Activated CD4-positive, alpha-beta T cell treated with anti-CD3 and anti-CD28 coated beads, Interleukin-2, amount 50 U/mL, for 48 hours (primary cell): ENCODE results near the gene ECE2.
"Not testable (repeated sequence)": the region's sequence is repeated elsewhere in the genome, so short reads cannot be mapped to it uniquely, and the experiment has no call there.

Source experiments
- DNase-seq, 2 experiments: peaks; one replicate each; pipeline ENCODE4 v3.0.0-alpha.2; 2020

ECE2 gene

DNA sequence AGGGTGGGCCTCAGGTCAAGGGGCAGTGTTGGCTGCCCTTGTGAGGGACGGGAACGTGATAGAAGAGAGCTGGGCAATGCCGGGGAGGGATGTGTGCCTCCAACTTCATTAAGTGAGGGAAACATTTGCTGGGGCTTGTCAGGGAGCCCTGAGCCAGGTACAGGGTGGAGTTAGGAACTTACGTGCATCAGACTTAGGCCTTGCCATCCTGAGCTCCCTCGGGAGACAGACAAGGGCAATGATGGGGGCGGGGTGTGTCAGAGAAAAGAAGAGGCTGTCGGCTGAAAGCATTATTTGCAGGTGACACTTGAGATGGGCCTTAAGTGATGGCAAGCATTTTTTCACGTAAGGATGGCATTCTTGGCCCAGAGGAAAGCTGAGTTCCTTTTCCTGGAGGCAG is 63.2 kb downstream of the ECE2 start:
- DNase-seq = no peak

DNA sequence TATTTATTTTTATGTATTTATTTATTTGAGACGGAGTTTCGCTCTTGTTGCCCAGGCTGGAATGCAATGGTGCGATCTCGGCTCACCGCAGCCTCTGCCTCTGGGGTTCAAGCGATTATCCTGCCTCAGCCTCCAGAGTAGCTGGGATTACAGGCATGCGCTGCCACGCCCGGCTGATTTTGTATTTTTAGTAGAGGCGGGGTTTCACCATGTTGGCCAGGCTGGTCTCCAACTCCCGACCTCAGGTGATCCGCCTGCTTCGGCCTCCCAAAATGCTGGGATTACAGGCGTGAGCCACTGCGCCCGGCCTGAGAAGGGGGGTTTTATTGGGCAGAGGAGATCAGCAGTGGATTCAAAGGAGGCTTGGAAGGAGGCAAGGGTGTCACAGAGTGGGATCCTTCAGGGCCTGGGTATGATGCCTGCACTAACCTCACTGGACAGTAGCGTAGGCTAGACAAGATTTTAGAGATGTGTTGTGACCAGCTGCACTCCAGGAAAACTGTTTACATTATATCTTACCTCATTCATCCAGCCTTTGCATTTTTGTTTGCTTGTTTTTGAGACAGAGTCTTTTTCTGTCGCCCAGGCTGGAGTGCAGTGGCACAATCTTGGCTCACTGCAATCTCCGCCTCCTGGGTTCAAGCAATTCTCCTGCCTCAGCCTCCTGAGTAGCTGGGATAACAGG is 63.8 kb downstream of the ECE2 start:
- DNase-seq = not testable (repeated sequence)

DNA sequence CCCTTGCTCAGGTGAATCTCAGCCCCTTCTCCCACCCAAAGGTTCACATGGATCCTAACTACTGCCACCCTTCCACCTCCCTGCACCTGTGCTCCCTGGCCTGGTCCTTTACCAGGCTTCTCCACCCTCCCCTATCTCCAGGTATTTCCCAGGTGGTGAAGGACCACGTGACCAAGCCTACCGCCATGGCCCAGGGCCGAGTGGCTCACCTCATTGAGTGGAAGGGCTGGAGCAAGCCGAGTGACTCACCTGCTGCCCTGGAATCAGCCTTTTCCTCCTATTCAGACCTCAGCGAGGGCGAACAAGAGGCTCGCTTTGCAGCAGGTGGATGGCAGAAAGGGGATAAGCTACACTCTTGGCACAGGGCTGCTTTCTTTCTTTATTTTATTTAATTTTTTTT is 66.1 kb downstream of the ECE2 start:
- DNase-seq = no peak
